Glomerular visceral epithelial cell (primary cell): ENCODE results near the gene EIF4E3.

ENCODE experiments used
- DNase-seq: peaks from one replicate; pipeline ENCODE4 v3.0.0-alpha.2; 2016; ENCODE audit errors: extremely low spot score

The EIF4E3 gene

GRCh38 chr3:71723452-71724170 is 1.6 kb downstream of the EIF4E3 start:
- no peak for DNase-seq

GRCh38 chr3:71722693-71723092 is 2.5 kb downstream of the EIF4E3 start:
- DNase-seq, result no peak

GRCh38 chr3:71721651-71722157 is 3.5 kb downstream of the EIF4E3 start:
- no peak for DNase-seq

GRCh38 chr3:71721002-71721401 is 4.2 kb downstream of the EIF4E3 start:
- DNase-seq, result no peak

- no peak for DNase-seq
Measured at GRCh38 chr3:71718072-71718471, 7.1 kb downstream of the EIF4E3 start.

GRCh38 chr3:71714595-71714994 is 10.6 kb downstream of the EIF4E3 start:
- DNase-seq, result no peak

GRCh38 chr3:71713041-71713440 is 12.2 kb downstream of the EIF4E3 start:
- DNase-seq, result no peak

- DNase-seq, result peak; percentile 42
Measured at GRCh38 chr3:71710906-71711494, 14.2 kb downstream of the EIF4E3 start.

GRCh38 chr3:71709908-71710511 is 15.2 kb downstream of the EIF4E3 start:
- DNase-seq, result no peak

GRCh38 chr3:71708476-71709105 is 16.6 kb downstream of the EIF4E3 start:
- DNase-seq, result no peak

- DNase-seq, result peak; percentile 88
Measured at GRCh38 chr3:71707595-71707994, 17.6 kb downstream of the EIF4E3 start.

GRCh38 chr3:71705681-71706080 is 19.5 kb downstream of the EIF4E3 start:
- no peak for DNase-seq

GRCh38 chr3:71704915-71705314 is 20.3 kb downstream of the EIF4E3 start:
- no peak for DNase-seq

GRCh38 chr3:71703797-71704196 is 21.4 kb downstream of the EIF4E3 start:
- DNase-seq, result no peak

GRCh38 chr3:71702131-71703024 is 22.8 kb downstream of the EIF4E3 start:
- peak; percentile 72 for DNase-seq

GRCh38 chr3:71701251-71701762 is 23.9 kb downstream of the EIF4E3 start:
- no peak for DNase-seq

- DNase-seq, result peak; percentile 46
Measured at GRCh38 chr3:71695000-71695482, 30.2 kb downstream of the EIF4E3 start.

- peak; percentile 57 for DNase-seq
Measured at GRCh38 chr3:71694358-71694999, 30.7 kb downstream of the EIF4E3 start.

- no peak for DNase-seq
Measured at GRCh38 chr3:71693641-71694040, 31.6 kb downstream of the EIF4E3 start.

GRCh38 chr3:71692139-71692538 is 33.1 kb downstream of the EIF4E3 start:
- peak; percentile 40 for DNase-seq
